ENCODE measurements around the gene AFG3L2. TPM values are rescaled to one million over a fixed set of nuclear protein-coding genes. Genes with fewer than 3 reads are reported as not detected.

Gene AFG3L2
- total RNA-seq, 1 donor from 2014 or later: 51.7 TPM

DNA sequence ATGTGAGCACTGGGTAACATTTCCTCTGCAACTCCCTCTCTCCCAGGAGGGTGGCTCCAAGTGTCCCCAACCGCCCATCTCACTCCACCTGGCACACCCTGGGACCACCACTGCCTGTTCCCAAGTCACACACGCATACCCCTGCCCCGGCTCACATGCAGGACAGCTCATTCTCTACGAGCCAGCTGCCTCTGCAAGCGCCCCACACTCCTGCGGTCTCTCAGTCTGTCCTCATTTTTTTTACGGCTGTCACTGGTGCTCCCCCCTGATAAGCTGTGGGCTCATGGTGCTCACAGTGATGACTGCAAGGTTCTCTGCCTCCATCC, 30.8 kb downstream of the AFG3L2 start:
- no peak overlapping the region for H3K4me2 ChIP-seq
- no peak overlapping the region for H2AFZ ChIP-seq (replicated peaks)
- Mint-ChIP-seq H3K27ac (no peak overlapping the region), H3K4me3 (no peak overlapping the region), H3K4me1 (no peaks in the 10 kb centered on the region), H3K36me3 (peaks cover 42% of the 10 kb centered on the region), H3K9me3 (no peaks in the 10 kb centered on the region), H3K27me3 (ENCODE audit: insufficient read depth, low read depth) (peaks cover 2% of the 10 kb centered on the region)
- no peaks in the 10 kb centered on the region for H3K79me2 ChIP-seq (ENCODE audit: low read depth)
- no peaks in the 10 kb centered on the region for H3K36me3 ChIP-seq
- H3K27ac ChIP-seq: no peak overlapping the region
- no peak overlapping the region for H3K9ac ChIP-seq
- no peaks in the 10 kb centered on the region for H3K27me3 ChIP-seq
- no peaks in the 10 kb centered on the region for H3K4me1 ChIP-seq
- no peaks in the 10 kb centered on the region for H4K20me1 ChIP-seq (ENCODE audit: low read depth)
- TF ChIP-seq EZH2phosphoT487 (IDR thresholded peaks at IDR 0.05): no peak
- H3K4me3 ChIP-seq: no peak overlapping the region
- DNase-seq (ENCODE audit: low spot score): no peak
- no peaks in the 10 kb centered on the region for H3F3A ChIP-seq (ENCODE audit: low read depth)
- H3K9me3 ChIP-seq (ENCODE audit: low read depth): no peaks in the 10 kb centered on the region

DNA sequence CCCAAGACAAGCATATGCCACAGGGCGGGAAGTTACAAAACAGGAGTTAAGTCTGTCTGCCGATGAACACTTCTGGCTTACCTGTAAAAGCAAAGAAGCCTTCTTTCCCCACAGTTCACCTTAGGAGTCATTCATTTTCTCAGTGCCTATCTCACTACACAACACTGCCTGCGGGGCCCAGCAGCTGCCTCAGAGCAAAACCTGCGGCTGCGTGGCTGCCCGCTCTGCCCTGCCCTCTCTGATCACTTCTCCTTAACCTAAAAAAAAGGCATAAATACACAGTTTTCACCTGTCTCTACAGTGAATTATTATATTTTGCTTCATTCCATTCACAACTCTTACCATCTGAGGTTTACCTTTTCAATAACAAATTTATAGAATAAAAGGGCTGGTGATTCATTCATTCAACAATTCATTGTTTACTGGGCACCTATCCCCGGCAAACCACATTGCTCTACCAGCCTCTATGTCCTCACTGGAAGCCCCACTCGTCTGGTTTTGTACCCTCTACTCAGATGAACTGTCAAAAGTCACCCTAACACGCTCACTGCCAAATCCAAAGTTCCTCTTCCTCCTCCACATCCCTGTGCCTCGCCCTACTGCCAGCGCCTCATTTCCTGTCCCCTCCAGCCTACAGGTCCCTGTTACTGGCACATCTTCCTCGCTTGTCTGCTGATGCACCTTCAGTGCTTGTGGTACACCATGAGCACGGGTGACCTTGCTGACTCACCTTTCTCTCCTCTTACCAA, 31.4 kb downstream of the AFG3L2 start:
- H3K79me2 ChIP-seq (ENCODE audit: low read depth): no peaks in the 10 kb centered on the region
- H3K4me1 ChIP-seq: no peaks in the 10 kb centered on the region
- H3K4me2 ChIP-seq: no peak overlapping the region
- TF ChIP-seq, protein P1, sequence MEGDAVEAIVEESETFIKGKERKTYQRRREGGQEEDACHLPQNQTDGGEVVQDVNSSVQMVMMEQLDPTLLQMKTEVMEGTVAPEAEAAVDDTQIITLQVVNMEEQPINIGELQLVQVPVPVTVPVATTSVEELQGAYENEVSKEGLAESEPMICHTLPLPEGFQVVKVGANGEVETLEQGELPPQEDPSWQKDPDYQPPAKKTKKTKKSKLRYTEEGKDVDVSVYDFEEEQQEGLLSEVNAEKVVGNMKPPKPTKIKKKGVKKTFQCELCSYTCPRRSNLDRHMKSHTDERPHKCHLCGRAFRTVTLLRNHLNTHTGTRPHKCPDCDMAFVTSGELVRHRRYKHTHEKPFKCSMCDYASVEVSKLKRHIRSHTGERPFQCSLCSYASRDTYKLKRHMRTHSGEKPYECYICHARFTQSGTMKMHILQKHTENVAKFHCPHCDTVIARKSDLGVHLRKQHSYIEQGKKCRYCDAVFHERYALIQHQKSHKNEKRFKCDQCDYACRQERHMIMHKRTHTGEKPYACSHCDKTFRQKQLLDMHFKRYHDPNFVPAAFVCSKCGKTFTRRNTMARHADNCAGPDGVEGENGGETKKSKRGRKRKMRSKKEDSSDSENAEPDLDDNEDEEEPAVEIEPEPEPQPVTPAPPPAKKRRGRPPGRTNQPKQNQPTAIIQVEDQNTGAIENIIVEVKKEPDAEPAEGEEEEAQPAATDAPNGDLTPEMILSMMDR (IDR thresholded peaks at IDR 0.05): no peak
- TF ChIP-seq EZH2phosphoT487 (IDR thresholded peaks at IDR 0.05) (no peak), EZH2 (IDR thresholded peaks at IDR 0.05) (no peak)
- no peaks in the 10 kb centered on the region for H3K36me3 ChIP-seq
- Mint-ChIP-seq H3K4me1 (no peaks in the 10 kb centered on the region), H3K27me3 (ENCODE audit: insufficient read depth, low read depth) (peaks cover 2% of the 10 kb centered on the region), H3K9me3 (no peaks in the 10 kb centered on the region), H3K27ac (no peak overlapping the region), H3K36me3 (peaks cover 42% of the 10 kb centered on the region), H3K4me3 (no peak overlapping the region)
- no peak overlapping the region for H3K9ac ChIP-seq
- H3K4me3 ChIP-seq: no peak overlapping the region
- no peaks in the 10 kb centered on the region for H3F3A ChIP-seq (ENCODE audit: low read depth)
- H3K27me3 ChIP-seq: no peaks in the 10 kb centered on the region
- no peaks in the 10 kb centered on the region for H4K20me1 ChIP-seq (ENCODE audit: low read depth)
- no peak for DNase-seq (ENCODE audit: low spot score)
- no peak overlapping the region for H3K27ac ChIP-seq
- no peaks in the 10 kb centered on the region for H3K9me3 ChIP-seq (ENCODE audit: low read depth)
- H2AFZ ChIP-seq (replicated peaks): no peak overlapping the region

DNA sequence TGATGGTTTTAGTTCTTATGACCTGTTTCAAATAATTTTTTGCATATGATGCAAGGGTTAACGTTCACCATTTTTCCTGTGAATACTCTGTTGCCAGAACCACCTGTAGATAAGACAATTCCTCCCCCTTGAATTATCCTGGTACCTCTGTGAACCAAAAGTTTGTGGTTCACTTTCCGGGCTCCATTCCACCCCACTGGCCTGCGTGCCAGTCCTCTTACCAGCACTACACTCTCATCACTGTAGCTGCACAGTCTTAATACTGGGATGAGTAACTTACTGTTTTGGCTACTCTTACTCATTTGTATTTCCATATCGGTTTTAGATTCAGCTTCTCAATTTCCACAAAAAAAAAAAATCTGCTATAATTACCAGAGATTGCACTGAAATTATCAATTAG, 34.4 kb downstream of the AFG3L2 start:
- Histone ChIP-seq H3K4me2 (no peak overlapping the region), H3K4me1 (no peaks in the 10 kb centered on the region), H4K20me1 (ENCODE audit: low read depth) (no peaks in the 10 kb centered on the region), H3K27me3 (no peaks in the 10 kb centered on the region), H3K9ac (no peak overlapping the region), H3K9me3 (ENCODE audit: low read depth) (no peaks in the 10 kb centered on the region), H3F3A (ENCODE audit: low read depth) (peaks cover 11% of the 10 kb centered on the region), H3K36me3 (no peaks in the 10 kb centered on the region), H3K79me2 (ENCODE audit: low read depth) (no peaks in the 10 kb centered on the region), H2AFZ (replicated peaks) (no peak overlapping the region), H3K27ac (no peak overlapping the region), H3K4me3 (no peak overlapping the region)
- no peak for DNase-seq (ENCODE audit: low spot score)
- TF ChIP-seq EZH2 (IDR thresholded peaks at IDR 0.05): no peak
- TF ChIP-seq, protein P1 (IDR thresholded peaks at IDR 0.05): no peak
- no peak for TF ChIP-seq EZH2phosphoT487 (IDR thresholded peaks at IDR 0.05)
- Mint-ChIP-seq H3K27me3 (ENCODE audit: insufficient read depth, low read depth) (peaks cover under 1% of the 10 kb centered on the region), H3K9me3 (no peaks in the 10 kb centered on the region), H3K4me1 (no peaks in the 10 kb centered on the region), H3K4me3 (no peak overlapping the region), H3K36me3 (peaks cover 43% of the 10 kb centered on the region), H3K27ac (no peak overlapping the region)

DNA sequence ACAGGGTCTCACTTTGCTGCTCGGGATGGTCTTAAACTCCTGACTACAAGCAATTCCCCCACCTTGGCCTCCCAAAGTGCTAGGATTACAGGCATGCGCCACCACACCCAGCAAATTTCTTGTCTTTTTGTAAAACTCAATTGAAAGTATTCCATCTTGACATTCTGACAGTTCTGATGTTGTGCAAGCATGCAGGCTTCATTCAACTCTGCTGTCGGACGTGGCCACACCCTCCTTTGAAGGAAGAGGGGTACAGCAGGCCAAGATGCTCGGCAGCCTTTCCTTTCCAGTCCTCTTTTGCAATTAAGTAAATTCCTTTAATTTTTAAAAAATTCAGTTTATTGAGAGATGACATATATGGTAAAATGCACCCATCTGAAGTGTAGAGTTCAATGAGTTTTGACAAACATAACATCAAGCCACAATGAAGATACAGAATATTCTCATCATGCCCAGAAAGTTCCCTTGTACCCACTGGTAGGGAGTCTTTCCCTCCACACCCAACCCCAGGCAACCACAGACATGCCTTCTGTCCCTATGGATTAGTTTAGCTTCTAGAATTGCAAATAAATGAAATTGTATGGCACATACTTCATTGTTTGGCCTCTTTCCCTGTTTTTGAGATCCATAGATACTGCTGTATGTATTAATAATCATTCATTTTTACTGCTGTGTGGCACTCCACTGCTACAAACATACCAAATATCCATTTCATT, 35.9 kb downstream of the AFG3L2 start:
- Mint-ChIP-seq H3K9me3 (peaks cover 5% of the 10 kb centered on the region), H3K27me3 (ENCODE audit: insufficient read depth, low read depth) (no peaks in the 10 kb centered on the region), H3K4me3 (no peak overlapping the region), H3K36me3 (peaks cover 47% of the 10 kb centered on the region), H3K27ac (no peak overlapping the region), H3K4me1 (peaks cover 10% of the 10 kb centered on the region)
- no peak overlapping the region for H3K4me2 ChIP-seq
- peaks cover 10% of the 10 kb centered on the region for H3K36me3 ChIP-seq
- H3F3A ChIP-seq (ENCODE audit: low read depth): peaks cover 27% of the 10 kb centered on the region
- H3K4me1 ChIP-seq: peaks cover 14% of the 10 kb centered on the region
- no peaks in the 10 kb centered on the region for H3K27me3 ChIP-seq
- H3K9me3 ChIP-seq (ENCODE audit: low read depth): no peaks in the 10 kb centered on the region
- H3K9ac ChIP-seq: no peak overlapping the region
- H3K4me3 ChIP-seq: no peak overlapping the region
- no peak overlapping the region for H2AFZ ChIP-seq (replicated peaks)
- H3K27ac ChIP-seq: no peak overlapping the region
- no peaks in the 10 kb centered on the region for H4K20me1 ChIP-seq (ENCODE audit: low read depth)
- DNase-seq (ENCODE audit: low spot score): no peak
- TF ChIP-seq, protein P1 (IDR thresholded peaks at IDR 0.05): no peak
- TF ChIP-seq EZH2 (IDR thresholded peaks at IDR 0.05) (no peak), EZH2phosphoT487 (IDR thresholded peaks at IDR 0.05) (no peak)
- no peaks in the 10 kb centered on the region for H3K79me2 ChIP-seq (ENCODE audit: low read depth)

All from neural progenitor cell (in vitro differentiated cells).